HG03139 (cell line): Measurements from ENCODE around the gene POLR3B.
"Not testable (repeated sequence)": the region's sequence is repeated elsewhere in the genome, so short reads cannot be mapped to it uniquely, and the experiment has no call there.

Experiments
- ATAC-seq: cut with Tn5 transposase; IDR thresholded peaks from one replicate; pipeline ENCODE4 v1.9.1; 2021; ENCODE audit not compliant: unreplicated experiment

The POLR3B gene

DNA sequence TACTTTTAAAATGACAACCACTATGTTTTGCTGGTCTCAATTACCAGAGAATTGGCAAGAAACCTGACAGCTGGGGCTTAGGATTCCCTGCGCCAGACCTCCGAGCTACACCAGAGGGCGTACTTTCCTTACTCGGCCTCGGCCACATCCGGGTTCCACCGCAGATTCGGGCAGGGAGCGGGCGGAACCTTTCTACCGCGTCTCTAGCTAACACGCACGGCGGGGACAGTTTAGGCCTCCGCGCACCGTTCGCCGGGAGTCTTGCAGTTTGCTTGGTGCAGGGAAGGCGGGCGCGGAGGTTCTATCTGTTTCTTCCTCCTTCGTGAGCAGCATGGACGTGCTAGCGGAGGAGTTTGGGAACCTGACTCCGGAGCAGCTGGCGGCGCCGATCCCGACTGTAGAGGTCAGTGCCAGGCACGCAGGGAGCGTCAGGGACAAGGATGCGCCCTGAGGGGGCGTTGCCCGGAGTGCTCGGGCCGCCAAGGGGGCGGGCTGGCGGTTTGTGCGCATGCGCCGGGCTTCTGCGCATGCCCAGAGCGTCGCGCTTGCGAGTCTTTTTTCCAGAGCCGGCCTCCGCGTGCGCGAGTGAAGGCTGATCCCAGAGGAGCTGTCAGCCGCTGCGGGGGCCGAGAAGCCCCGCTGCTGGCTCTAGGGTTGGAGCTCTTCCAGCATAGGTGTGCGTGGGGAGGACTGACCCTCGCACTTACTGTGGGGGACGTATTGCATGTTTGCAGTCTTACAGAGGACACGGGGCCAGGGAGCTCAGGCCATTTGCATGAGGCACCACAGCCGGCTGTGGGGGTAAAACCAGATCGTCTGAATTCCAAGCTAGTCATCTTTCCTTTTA, at the start of gene POLR3B:
Gene POLR3B, plus strand, starts transcription at position 200 of the 847 bp plus-strand sequence. Its CDS starts 132 bp downstream, at position 332.
- peak; percentile 90 for ATAC-seq

DNA sequence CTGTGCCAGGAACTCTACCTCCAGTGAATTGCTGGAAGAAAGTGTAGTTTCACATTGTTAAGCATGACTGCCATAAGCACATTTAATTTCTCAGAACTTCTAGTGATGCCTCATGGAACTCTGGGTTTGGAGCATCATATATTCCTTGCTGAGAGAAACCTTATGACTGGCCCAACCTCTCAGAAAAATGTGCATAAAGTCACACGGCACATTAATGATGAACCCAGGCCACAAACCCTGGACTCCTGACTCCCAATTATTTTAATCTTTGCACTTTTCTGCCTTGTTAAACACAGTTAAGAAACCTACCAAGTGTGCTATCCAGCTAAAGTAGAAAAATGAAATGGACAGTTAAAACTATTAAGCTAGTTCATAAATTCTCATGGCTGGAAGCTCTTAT, 49.4 kb upstream of the POLR3B start:
- no peak for ATAC-seq

GRCh38 chr12:106308611-106309010, 48.9 kb upstream of the POLR3B start:
- ATAC-seq, result no peak

DNA sequence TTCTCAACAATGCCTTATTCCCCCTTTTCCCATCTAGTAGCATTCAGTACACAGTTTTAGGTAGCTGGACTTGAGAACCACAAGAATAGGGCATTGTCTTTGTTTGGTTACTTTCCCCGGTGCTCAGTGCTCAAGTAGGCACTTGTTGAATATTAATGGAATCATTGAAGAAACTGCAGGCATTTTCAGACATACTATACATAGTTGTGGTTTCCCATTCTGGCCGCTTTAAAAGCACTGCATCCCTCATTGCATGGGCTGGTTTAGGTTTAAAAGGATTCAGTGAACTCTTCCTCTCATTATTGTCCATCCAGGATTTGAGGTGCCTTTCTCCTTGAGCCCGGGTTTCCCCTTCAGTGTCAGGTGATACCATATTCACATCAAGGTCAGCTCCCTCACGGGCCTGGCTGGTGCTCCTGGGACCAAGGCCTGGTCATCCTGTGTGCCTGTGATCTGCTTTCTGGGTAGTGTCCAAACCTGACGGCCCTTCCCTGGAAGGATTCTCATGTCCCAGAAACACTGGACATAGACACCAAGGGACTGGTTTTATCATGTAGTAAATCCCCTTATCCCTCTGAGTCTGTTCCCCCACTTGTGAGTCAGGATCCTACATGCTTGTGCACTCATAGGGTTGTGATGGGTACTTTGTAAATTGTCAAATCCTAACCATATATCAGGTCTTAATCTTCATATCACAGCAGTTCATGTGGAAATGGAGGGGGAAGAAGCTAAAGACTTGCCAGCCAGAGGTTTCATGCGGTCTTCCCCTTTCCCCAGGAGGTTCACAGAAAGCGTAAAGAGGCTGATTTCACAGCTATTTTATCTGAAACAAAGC, 47.7 kb upstream of the POLR3B start:
- no peak for ATAC-seq

- no peak for ATAC-seq
Observed at GRCh38 chr12:106310687-106311086, 46.9 kb upstream of the POLR3B start.

DNA sequence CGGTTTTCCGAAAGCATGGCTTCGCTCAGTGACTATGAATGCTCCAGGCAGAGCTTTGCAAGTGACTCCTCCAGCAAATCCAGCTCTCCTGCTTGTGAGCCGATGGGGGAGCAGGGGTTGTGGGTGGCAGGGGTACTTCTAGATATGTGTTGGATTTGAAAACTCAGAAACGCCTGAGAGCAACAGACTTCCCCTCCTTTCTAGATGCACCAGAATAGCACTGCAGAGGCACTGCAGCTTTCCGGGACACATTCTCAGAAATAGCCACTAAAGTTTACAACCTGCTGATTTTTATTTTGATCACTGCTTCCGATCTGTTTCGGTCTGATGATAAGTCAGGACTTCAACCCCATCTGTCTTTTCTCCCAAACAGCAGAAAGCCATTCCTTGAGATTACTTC, 46.4 kb upstream of the POLR3B start:
- no peak for ATAC-seq

- not testable (repeated sequence) for ATAC-seq
Observed at GRCh38 chr12:106313413-106313812, 44.1 kb upstream of the POLR3B start.

DNA sequence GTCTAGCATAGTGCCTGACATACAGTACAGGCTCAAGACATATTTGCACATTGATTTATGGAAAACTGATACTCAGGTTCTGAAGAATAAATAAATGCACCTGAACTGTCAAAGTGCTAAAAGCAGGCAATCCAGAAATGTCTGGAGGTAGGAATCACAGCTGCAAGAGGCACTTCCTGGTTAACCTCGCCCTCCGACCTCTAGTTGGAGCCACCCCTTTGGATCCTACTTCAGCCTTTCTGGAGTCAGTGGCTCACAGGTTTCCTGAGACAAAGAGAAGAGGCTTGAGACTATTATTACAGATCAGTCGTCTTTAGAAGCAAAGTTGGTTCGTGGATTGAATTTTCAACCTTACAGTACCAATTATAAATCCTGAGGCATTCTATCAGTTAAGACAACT, 42.0 kb upstream of the POLR3B start:
- ATAC-seq, result no peak

GRCh38 chr12:106317406-106318082, 40.0 kb upstream of the POLR3B start:
- no peak for ATAC-seq

GRCh38 chr12:106321139-106321850, 36.3 kb upstream of the POLR3B start:
- no peak for ATAC-seq

DNA sequence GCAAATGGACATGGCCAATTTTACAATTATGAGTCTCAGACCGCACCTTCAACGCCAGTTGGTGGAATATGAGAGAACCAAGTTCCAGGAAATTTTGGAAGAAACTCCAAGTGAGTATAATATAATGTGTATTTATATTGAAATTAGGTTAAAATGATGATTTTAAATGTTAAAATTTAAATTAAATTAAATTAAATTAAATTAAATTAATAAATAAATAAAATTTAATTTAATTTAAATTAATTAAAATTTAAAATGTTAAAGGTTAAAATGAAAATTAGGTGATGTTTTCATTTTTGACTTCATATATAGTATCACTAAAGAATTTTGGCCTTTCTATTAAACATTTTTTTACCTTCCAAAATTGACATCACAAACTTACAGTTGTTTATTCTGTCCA, 34.0 kb upstream of the POLR3B start:
- no peak for ATAC-seq

DNA sequence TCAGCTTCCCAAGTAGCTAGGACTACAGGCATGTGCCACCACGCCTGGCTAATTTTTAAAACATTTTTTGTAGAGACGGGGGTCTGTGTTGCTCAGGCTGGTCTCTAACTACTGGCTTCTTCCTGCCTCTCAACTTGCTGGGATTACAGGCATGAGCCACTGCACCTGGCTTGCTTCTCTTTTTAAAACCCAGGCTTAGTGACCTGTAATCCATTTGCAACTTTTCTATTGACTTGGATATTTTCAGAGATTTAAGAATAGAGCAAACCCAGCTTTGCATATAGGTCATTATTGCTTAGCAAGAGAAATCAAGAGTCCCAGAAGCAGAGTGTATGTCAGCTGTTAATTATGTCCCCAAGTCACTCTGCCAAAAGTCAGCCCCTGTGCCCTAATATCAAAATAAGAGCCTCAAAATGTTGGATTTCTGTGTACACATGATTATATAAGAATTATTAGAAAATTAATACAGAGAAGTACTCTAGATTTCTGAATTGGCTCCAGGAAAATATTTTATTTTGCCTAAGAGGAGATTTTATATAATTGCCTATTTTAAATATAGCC, 30.2 kb upstream of the POLR3B start:
- ATAC-seq, result no peak

DNA sequence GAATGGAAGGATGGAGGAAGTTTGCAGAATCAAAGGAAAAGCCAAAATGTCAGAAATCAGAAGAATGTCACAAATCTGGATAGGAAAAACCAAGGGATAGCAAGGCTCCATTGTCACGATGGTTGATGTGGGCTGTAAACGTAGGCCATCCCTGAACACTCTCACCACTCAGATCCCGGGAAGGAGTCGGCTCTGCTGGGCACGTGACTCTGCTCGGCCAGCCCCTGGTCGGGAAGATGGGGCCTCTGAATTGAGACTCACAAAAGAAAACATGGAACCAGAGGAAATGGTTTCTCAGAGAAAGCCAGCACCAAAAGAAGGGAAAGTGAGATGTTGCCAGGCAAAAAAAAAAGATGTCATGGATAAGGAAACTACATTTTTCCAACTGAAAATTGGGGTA, 28.8 kb upstream of the POLR3B start:
- ATAC-seq, result no peak

DNA sequence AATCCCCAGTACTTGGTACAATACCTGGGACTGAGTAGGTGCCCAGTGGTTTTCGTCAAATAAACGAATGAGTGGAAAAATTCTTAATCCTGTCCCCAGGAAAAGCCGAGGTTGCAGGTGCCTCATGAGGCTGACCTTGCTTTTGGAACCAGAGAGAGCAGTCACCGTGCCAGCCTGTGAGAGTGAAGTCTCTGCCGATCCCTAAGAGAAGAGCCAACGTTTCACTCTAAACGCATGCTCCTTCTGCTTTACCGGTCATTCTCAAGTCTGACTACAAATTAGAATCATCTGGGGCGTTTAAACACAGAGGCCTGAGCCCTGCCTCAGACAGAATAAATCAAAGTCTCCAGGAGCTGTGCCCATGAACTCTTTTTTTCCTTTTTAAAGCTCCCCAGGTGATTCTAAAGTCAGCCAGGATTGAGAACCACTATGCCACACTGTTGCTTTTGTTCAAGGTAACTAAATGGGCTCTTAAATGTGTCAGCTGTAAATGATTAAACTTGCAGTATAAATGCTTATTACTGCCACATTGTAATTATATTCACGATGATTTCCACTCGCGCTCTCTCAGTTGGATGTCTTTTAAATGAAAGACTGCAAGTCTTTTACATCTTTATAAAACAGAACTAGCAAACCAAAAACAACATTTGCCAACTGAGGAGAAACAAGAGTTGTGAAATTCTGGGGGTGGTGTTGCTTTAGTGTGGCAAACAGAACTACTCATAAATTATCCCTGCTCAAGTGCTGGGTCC, 28.1 kb upstream of the POLR3B start:
- ATAC-seq, result no peak

- no peak for ATAC-seq
Observed at GRCh38 chr12:106331599-106331998, 25.9 kb upstream of the POLR3B start.

DNA sequence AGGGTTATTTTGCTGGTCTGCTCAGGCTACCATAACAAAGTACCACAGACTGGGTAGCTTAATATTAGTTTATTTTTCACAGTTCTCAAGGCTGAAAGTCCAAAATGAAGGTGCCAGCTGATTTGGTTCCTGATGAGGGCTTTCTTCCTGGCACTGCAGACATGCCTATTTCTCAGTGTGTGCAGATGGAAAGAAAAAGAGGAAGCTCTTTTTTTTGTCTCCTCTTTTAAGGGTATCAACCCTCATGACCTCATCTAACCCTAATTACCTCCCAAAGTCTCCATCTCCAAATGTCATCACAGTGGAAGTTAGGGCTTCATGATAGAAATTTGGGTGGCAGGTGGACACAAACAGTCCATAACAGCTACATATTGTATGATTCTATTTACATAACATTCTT, 25.0 kb upstream of the POLR3B start:
- ATAC-seq, result no peak

DNA sequence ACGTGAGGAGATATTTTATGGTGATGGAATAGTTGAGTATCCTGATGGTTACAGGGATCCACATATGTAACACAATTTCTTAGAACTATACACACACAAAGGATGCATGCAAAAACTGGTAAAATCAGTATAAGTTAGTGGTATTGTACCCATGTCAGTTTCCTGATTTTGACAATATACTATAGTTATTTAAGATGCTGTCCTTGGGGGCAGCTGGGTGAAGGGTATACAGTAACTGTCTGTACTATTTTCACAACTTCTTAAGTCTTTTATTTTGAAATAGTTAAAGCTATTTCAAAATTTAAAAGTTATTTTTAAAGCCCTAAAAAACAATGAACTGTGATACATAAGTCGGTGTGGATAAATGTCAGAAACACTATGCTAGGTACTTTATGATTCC, 24.5 kb upstream of the POLR3B start:
- ATAC-seq, result no peak

GRCh38 chr12:106333756-106334155, 23.8 kb upstream of the POLR3B start:
- no peak for ATAC-seq

DNA sequence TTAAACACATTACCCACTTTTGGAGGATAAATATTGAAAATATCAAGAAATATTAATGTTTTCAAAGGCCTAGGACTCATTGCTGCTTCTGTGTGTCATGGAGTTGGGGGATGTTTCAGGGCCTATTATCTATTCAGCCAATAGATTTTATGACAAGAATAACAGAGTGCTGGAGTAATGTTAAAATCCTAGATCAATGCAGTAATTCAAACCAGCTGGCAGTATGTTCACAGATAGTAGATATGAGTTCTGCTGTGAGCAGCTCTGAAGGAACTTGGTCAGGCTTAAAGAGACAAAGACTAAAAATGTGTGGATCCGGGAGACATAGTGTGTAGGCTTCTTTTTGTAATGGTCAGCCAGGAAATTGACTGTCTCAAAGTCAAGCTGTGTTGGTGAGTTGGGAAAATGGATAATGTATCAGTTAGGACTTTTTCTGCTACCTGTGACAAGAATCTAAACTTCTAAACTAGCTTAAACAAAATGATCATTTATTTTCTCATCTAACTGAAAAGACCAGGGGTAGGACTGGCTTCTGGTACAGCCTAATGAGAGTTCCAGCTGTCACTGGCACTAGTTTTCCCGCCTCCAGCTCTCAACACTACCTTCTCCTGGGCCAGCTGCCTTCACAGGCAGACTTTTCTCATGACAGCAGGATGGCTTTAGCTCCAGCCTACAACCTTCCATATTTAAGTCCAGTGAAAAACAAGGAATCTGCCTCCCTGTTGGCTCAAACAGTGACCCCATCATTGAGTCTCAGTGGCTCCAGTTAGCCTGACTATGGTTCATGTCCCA, 16.3 kb upstream of the POLR3B start:
- no peak for ATAC-seq
